HG03095 (cell line): ENCODE data around the gene ATP11A.
"Not testable (repeated sequence)": the region's sequence is repeated elsewhere in the genome, so short reads cannot be mapped to it uniquely, and the experiment has no call there.

ENCODE experiments used
- ATAC-seq: cut with Tn5 transposase; IDR thresholded peaks from one replicate; pipeline ENCODE4 v1.9.1; 2021; ENCODE audit warnings: moderate library complexity; ENCODE audit not compliant: unreplicated experiment

The ATP11A gene

DNA sequence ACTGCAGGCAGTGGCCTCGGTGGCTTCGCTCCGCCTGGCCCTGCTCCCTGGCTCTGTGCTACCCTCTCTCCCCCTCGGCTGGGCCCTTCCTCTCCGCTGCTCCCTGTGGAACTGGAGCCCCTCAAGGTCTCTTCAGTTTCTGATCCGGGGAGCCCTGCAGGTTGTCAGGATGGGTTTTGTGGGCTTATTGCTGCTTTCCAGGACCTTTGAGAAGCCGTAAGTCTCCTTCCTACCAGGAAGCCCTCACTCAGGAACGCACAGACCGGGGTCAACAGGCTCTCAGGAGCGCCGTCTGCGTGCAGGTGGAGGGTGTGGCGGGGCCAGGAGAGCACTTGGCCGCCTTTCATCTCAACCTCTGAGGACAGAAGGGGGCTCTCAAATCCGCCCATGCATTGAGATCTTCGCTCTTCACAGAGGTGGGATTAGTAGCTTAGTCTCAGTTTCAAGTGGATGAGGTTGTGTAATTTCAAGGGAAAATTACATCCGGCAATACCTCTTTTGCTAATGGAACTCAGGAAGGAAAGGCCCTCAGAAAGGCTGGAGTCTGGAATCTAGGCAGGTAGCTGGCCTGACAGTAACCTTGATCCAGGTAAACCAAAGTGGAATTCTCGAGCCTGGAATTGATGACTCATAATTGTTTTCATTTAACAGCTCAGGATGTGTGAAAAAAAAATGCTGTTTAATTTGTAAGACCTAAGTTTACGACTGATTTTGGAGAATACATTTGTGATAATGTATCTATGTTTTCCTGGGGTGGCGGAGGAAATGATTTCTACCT is 102.0 kb downstream of the ATP11A start:
- ATAC-seq, result no peak

GRCh38 chr13:112792511-112792910 is 102.7 kb downstream of the ATP11A start:
- ATAC-seq, result no peak

DNA sequence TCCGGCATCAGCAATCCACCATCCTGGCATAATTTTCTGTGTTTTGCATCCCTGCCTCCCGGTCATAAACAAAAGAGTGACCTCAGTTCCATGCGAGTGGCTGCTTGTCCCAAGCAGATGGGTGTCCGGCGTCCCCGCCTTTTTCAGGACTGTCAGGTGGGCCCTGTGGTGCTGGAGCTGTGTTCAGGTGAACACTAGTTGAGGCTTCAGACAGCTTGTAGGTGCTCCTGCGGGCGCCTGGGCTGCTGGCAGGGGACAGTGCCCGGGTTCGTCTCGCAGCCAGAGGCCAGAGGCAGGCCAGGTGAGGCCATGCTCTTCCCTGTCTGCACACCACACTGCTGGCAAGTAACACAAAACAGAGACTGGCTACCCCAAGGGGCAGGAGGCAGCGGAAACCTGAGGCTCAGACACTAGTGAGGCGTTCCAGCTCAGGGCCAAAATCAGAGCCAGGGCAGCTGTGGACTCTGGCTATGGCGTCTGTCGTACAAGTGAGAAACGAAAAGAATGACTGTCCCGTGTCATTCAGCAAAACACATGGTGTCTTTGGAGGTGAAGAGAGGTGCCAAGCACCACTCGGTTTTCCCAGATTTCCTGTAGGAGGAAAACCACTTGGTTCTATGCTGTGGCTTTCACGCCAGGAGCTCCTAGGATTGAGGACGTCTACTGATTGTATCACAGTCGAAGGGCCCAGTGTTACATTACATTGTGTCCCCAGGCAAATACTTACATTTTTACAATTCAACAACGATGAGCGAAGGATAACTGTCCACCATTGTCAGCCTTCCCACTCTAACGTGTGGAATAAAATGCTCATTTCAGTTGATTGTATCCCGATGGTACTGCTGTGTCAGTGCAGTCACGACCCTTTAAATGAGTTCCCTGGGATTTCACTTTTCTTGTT is 104.0 kb downstream of the ATP11A start:
- no peak for ATAC-seq

- no peak for ATAC-seq
Measured at GRCh38 chr13:112795277-112795676, 105.4 kb downstream of the ATP11A start.

DNA sequence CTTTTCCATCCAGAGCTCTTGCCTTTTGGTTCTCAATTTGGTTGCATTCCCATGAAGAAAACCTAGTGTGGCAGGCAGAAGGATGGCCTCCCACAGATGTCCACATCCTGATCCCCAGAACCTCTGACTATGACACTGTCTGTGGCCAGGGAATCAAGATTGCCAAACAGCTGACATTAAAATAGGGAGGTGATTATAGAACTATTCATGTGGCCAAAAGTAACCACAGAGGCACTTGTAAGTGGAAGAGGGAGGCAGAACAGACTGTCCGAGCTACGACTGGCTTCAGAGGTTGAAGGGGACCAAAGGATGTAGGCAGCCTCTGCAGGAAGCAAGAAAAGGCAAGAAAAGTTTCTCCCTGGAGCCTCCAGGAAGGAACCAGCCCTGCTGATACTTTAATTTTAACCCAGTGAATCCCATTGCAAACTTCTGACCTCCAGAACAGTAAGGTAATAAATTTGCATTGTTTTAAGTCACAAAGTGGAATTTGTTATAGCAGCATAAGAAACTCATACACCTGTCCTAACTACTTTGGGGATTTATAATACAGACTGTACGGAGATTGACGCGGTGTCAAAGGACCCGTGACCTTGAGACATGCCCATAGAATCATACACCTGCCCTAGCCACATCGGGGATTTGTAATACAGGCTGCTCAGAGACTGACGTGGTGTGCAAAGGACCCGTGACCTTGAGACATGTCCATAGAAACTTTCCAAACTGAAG is 106.5 kb downstream of the ATP11A start:
- no peak for ATAC-seq

DNA sequence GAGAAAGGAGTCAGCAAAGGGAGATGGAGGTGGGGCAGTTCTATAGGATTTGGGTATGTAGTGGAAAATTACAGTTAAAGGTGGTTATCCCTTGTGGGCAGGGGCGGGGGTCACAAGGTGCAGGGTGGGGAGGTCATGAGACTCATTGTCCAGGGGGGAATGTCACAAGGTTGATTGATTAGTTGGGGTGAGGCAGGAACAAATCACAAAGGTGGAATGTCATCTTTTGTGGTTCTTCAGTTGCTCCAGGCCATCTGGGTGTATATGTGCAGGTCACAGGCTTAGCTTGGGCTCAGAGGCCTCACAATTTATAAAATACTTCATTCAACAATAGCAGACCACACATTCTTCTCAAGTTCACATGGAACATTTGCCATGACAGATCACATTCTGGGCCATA is 109.6 kb downstream of the ATP11A start:
- ATAC-seq, result no peak

- no peak for ATAC-seq
Measured at GRCh38 chr13:112800057-112800456, 110.2 kb downstream of the ATP11A start.

- not testable (repeated sequence) for ATAC-seq
Measured at GRCh38 chr13:112800807-112801206, 111.0 kb downstream of the ATP11A start.

- peak; percentile 47 for ATAC-seq
Measured at GRCh38 chr13:112802802-112803195, 113.0 kb downstream of the ATP11A start.

DNA sequence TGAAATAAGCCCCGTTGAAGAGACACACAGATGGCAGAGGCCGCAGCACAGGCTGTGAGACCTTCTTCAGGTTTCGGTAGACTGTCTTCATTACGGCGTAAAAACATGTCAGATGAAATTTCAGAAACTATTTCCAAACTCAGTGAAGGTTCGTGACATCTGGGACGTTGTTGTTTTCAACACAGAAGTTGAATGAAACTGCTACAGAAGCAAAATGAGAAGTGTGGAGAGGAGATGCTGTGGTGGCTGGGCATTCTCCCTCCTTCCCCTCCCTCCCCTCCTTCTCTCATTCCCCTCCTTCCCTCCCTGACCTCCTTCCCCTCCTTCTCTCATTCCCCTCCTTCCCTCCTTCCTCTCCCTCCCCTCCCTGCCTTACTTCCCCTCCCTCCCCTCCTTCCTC is 113.6 kb downstream of the ATP11A start:
- ATAC-seq, result peak; percentile 69

- no peak for ATAC-seq
Measured at GRCh38 chr13:112804374-112804773, 114.5 kb downstream of the ATP11A start.

- no peak for ATAC-seq
Measured at GRCh38 chr13:112806739-112807652, 117.2 kb downstream of the ATP11A start.

GRCh38 chr13:112807653-112808376 is 118.0 kb downstream of the ATP11A start:
- no peak for ATAC-seq

DNA sequence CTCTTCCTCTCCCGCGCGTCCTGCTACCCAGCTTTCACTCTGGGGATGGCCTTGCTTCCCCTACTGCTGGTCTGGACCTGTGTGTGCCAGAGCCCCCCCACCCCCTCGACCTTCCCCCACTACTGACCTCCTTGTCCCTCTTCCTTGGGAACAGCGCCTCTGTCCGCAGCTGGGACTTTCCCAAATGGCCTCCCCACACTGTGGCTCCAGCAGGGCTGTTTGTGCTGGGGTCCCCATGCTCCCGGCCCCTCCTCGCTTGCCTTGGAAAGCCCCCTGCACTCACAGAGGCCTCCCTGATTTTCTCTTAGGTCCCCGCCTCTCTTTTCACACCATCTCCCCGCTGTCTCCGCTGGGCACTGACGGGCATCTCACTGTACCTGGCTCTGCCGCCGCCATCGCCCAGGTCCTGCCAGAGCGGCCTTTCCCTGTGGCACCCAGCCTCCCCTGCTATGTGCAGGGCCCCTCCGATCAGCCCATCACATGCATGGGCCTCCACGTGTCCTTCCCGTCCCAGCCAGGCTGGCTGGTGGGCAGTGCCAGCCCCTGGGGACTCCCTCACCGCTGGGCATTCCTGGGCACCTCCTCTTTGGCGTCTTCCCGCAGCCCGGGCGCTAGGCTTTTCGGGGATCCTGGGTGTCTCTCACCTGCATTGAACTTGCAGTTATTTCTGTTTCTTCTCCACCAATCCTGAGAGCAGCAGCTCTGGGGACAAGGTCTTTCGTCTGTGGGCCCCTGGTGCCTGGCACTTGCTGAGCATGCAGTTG is 118.7 kb downstream of the ATP11A start:
- ATAC-seq, result no peak

DNA sequence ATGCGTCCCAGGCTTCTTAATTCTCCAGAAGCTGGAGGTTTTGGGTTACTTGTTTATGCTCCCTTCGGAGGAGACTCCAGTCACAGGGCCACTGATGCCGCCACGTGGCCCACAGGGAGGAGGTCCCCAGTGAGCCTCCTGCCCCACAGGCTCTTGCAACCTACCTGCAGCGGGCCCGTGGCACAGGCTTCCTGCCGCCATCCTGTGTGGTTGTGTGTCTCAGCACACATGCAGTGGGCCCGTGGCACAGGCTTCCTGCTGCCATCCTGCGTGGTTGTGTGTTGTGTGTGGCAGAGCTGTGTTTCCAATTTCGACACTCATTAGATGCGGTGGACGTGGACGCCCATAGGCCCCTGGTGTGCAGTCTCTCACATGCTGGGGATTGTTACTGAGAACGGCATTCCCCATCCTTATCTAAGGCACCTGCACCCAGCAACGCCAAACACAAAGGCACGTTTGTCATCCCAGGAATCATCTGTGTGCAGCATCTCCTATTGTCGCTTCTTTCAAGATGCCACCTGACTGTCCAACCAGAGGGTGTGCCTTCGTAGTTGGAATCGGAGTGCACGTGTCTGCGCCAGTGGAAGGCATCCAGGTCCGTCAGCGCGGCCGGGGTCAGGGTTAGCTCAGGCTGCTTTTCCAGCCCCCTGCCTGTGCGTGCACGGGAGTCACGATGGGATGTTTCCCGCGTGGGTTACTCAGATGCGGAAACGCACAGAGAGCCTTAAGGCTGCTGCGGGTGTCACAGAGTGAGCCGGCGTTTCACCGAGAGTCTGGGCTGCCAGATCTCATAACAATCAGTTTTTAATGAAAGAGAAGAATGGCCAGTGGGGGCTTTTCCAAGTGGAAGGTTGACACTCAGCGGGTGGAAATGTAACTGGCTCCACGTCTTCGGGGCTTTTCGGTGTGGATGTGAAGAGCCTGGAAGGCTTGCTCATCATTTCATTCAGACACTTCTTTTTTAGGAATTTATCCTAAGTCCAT is 119.8 kb downstream of the ATP11A start:
- no peak for ATAC-seq

DNA sequence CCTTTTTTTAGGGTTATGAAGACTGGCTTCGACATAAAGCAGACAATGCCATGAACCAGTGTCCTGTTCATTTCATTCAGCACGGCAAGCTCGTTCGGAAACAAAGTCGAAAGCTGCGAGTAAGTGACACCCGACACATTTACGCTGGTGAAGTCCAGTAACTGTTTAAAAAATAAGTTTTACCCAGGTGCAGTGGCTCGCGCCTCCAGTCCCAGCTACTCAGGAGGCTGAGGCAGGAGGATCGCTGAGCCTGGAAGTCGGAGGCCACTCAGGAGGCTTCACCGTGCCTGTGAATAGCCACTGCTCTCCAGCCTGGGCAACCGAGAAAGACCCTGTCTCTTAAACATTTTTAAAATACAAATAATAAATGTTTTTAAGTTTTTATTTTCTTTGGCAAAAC is 120.8 kb downstream of the ATP11A start:
- ATAC-seq, result no peak

DNA sequence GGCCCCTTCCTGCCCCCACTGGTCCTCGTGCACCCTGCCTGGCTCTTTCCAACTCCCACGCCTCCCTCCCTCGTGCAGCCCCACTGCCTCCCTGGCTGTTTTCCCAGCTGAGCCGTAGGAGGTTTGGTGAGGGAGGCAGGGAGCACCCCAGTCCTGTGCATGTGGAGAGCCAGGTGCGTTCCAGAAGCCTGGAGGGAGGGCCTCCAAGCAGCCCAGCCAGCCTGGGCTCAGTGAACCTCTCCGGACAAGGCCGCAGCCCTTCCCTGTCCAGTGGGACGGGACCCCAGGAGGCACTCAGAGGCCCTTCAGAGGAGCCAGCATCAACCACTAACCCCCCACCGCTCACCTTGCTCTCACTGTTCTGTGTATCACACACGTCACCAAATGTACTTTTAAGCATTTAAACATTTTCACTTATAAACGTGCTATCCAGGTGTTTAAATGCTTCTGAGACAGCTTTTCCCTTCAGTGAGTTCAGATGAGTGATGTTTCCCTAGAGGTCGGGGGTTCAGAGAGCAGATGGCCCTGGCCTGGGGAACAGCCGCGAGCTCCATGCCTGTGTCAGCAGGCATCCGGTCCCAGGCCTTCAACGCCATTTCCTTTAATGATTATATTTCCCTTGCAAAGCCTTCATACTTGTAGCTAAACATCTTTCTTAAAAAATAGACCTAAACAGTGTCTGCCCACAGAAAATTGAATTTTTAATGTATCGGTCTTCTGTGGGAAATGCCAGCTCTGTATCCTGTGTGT is 122.6 kb downstream of the ATP11A start:
- ATAC-seq, result no peak
